GM23338 (cell line): ENCODE results near the gene PYGB.

Experiments
- CREB1 ChIP-seq: fragments of 250-450 bp; sonication (Bioruptor Pico); IDR thresholded peaks from 2 replicates; pipeline ENCODE4 v1.5.0; 2020; ENCODE audit warnings: low read depth, mild to moderate bottlenecking, moderate library complexity
- CTCF ChIP-seq, 2 experiments: fragments of 200-600 bp in 1 of 2; sonication (generic) in 1 of 2; conservative IDR thresholded peaks; 2 replicates each; pipeline versions ENCODE4 v1.5.1 to v1.6.1; 2016 to 2017; ENCODE audit warnings: antibody characterized with exemption in 2 of 2, low read depth in 2 of 2, mild to moderate bottlenecking in 2 of 2, moderate library complexity in 1 of 2
- EZH2 ChIP-seq: fragments of 200-600 bp; sonication (generic); IDR thresholded peaks from one replicate; pipeline ENCODE4 v1.8.0; 2017; ENCODE audit warnings: antibody characterized with exemption, mild to moderate bottlenecking, low read depth; ENCODE audit not compliant: unreplicated experiment
- EZH2phosphoT487 ChIP-seq: fragments of 200-600 bp; sonication (generic); IDR thresholded peaks from one replicate; pipeline ENCODE4 v1.8.1; 2018; ENCODE audit warnings: antibody characterized with exemption; ENCODE audit not compliant: unreplicated experiment
- JUNB ChIP-seq: IDR thresholded peaks from one replicate; pipeline ENCODE4 v1.6.1; 2016; ENCODE audit warnings: antibody characterized with exemption; ENCODE audit not compliant: unreplicated experiment
- NANOG ChIP-seq: IDR thresholded peaks from 2 replicates; pipeline ENCODE4 v1.6.1; 2016; ENCODE audit warnings: antibody characterized with exemption, borderline replicate concordance
- POLR2AphosphoS5 ChIP-seq: IDR thresholded peaks from 2 replicates; pipeline ENCODE4 v1.6.1; 2016; ENCODE audit warnings: antibody characterized with exemption, low read depth
- STAT1 ChIP-seq: IDR thresholded peaks from one replicate; pipeline ENCODE4 v1.6.1; 2016; ENCODE audit warnings: antibody characterized with exemption; ENCODE audit not compliant: unreplicated experiment
- ZNF114 ChIP-seq: fragments of 250-450 bp; sonication (Bioruptor Pico); IDR thresholded peaks from 2 replicates; pipeline ENCODE4 v1.5.0; 2020; ENCODE audit warnings: mild to moderate bottlenecking, moderate library complexity
- ZNF331 ChIP-seq: fragments of 250-450 bp; sonication (Bioruptor Pico); IDR thresholded peaks from 2 replicates; pipeline ENCODE4 v1.5.0; 2020; ENCODE audit warnings: low read depth, mild to moderate bottlenecking, moderate library complexity
- TF ChIP-seq, protein P1 (sequence below): IDR thresholded peaks from one replicate; pipeline ENCODE4 v1.6.1; 2018; ENCODE audit warnings: antibody characterized with exemption; ENCODE audit not compliant: unreplicated experiment
- TF ChIP-seq, protein P2 (sequence below): fragments of 250-450 bp; sonication (Bioruptor Pico); IDR thresholded peaks from 2 replicates; pipeline ENCODE4 v1.5.0; 2020; ENCODE audit warnings: mild to moderate bottlenecking, moderate library complexity
- TF ChIP-seq, protein P3 (sequence below): IDR thresholded peaks from 2 replicates; pipeline ENCODE4 v1.6.1; 2016; ENCODE audit warnings: antibody characterized with exemption

GRCh38 chr20:25310921-25311728, 63.2 kb downstream of the PYGB start:
- TF ChIP-seq, protein P1, sequence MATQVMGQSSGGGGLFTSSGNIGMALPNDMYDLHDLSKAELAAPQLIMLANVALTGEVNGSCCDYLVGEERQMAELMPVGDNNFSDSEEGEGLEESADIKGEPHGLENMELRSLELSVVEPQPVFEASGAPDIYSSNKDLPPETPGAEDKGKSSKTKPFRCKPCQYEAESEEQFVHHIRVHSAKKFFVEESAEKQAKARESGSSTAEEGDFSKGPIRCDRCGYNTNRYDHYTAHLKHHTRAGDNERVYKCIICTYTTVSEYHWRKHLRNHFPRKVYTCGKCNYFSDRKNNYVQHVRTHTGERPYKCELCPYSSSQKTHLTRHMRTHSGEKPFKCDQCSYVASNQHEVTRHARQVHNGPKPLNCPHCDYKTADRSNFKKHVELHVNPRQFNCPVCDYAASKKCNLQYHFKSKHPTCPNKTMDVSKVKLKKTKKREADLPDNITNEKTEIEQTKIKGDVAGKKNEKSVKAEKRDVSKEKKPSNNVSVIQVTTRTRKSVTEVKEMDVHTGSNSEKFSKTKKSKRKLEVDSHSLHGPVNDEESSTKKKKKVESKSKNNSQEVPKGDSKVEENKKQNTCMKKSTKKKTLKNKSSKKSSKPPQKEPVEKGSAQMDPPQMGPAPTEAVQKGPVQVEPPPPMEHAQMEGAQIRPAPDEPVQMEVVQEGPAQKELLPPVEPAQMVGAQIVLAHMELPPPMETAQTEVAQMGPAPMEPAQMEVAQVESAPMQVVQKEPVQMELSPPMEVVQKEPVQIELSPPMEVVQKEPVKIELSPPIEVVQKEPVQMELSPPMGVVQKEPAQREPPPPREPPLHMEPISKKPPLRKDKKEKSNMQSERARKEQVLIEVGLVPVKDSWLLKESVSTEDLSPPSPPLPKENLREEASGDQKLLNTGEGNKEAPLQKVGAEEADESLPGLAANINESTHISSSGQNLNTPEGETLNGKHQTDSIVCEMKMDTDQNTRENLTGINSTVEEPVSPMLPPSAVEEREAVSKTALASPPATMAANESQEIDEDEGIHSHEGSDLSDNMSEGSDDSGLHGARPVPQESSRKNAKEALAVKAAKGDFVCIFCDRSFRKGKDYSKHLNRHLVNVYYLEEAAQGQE: no peak
- TF ChIP-seq CTCF (conservative IDR thresholded peaks at IDR 0.05; ENCODE audit: low read depth in 2 of 2): no peak
- no peak for TF ChIP-seq EZH2
- no peak for TF ChIP-seq POLR2AphosphoS5
- TF ChIP-seq, protein P2, sequence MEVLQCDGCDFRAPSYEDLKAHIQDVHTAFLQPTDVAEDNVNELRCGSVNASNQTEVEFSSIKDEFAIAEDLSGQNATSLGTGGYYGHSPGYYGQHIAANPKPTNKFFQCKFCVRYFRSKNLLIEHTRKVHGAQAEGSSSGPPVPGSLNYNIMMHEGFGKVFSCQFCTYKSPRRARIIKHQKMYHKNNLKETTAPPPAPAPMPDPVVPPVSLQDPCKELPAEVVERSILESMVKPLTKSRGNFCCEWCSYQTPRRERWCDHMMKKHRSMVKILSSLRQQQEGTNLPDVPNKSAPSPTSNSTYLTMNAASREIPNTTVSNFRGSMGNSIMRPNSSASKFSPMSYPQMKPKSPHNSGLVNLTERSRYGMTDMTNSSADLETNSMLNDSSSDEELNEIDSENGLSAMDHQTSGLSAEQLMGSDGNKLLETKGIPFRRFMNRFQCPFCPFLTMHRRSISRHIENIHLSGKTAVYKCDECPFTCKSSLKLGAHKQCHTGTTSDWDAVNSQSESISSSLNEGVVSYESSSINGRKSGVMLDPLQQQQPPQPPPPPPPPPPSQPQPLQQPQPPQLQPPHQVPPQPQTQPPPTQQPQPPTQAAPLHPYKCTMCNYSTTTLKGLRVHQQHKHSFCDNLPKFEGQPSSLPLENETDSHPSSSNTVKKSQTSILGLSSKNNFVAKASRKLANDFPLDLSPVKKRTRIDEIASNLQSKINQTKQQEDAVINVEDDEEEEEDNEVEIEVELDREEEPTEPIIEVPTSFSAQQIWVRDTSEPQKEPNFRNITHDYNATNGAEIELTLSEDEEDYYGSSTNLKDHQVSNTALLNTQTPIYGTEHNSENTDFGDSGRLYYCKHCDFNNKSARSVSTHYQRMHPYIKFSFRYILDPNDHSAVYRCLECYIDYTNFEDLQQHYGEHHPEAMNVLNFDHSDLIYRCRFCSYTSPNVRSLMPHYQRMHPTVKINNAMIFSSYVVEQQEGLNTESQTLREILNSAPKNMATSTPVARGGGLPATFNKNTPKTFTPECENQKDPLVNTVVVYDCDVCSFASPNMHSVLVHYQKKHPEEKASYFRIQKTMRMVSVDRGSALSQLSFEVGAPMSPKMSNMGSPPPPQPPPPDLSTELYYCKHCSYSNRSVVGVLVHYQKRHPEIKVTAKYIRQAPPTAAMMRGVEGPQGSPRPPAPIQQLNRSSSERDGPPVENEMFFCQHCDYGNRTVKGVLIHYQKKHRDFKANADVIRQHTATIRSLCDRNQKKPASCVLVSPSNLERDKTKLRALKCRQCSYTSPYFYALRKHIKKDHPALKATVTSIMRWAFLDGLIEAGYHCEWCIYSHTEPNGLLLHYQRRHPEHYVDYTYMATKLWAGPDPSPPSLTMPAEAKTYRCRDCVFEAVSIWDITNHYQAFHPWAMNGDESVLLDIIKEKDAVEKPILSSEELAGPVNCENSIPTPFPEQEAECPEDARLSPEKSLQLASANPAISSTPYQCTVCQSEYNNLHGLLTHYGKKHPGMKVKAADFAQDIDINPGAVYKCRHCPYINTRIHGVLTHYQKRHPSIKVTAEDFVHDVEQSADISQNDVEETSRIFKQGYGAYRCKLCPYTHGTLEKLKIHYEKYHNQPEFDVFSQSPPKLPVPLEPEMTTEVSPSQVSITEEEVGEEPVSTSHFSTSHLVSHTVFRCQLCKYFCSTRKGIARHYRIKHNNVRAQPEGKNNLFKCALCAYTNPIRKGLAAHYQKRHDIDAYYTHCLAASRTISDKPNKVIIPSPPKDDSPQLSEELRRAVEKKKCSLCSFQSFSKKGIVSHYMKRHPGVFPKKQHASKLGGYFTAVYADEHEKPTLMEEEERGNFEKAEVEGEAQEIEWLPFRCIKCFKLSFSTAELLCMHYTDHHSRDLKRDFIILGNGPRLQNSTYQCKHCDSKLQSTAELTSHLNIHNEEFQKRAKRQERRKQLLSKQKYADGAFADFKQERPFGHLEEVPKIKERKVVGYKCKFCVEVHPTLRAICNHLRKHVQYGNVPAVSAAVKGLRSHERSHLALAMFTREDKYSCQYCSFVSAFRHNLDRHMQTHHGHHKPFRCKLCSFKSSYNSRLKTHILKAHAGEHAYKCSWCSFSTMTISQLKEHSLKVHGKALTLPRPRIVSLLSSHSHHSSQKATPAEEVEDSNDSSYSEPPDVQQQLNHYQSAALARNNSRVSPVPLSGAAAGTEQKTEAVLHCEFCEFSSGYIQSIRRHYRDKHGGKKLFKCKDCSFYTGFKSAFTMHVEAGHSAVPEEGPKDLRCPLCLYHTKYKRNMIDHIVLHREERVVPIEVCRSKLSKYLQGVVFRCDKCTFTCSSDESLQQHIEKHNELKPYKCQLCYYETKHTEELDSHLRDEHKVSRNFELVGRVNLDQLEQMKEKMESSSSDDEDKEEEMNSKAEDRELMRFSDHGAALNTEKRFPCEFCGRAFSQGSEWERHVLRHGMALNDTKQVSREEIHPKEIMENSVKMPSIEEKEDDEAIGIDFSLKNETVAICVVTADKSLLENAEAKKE (CRISPR knock-in tag): no peak
- TF ChIP-seq NANOG: no peak
- no peak for TF ChIP-seq JUNB
- no peak for TF ChIP-seq EZH2phosphoT487
- TF ChIP-seq CREB1: no peak
- TF ChIP-seq, protein P3, sequence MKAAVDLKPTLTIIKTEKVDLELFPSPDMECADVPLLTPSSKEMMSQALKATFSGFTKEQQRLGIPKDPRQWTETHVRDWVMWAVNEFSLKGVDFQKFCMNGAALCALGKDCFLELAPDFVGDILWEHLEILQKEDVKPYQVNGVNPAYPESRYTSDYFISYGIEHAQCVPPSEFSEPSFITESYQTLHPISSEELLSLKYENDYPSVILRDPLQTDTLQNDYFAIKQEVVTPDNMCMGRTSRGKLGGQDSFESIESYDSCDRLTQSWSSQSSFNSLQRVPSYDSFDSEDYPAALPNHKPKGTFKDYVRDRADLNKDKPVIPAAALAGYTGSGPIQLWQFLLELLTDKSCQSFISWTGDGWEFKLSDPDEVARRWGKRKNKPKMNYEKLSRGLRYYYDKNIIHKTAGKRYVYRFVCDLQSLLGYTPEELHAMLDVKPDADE: no peak
- no peak for TF ChIP-seq STAT1
- TF ChIP-seq ZNF331: no peak
- TF ChIP-seq ZNF114 (CRISPR knock-in tag): no peak
